Hepatocyte (in vitro differentiated cells): Measurements from ENCODE around the gene LPAR1.
"Not testable (repeated sequence)": the region's sequence is repeated elsewhere in the genome, so short reads cannot be mapped to it uniquely, and the experiment has no call there.

Source experiments
- CTCF ChIP-seq: fragments of 200-600 bp; sonication (generic); IDR thresholded peaks from 2 replicates; pipeline ENCODE4 v1.5.1; 2016; ENCODE audit warnings: antibody characterized with exemption, mild to moderate bottlenecking; ENCODE audit not compliant: poor library complexity
- EZH2 ChIP-seq: fragments of 200-600 bp; sonication (generic); IDR thresholded peaks from 2 replicates; pipeline ENCODE4 v1.6.1; 2016; ENCODE audit warnings: antibody characterized with exemption, mild to moderate bottlenecking, borderline replicate concordance
- EZH2phosphoT487 ChIP-seq: fragments of 200-600 bp; sonication (generic); IDR thresholded peaks from one replicate; pipeline ENCODE4 v1.6.1; 2018; ENCODE audit warnings: antibody characterized with exemption, mild to moderate bottlenecking, low read depth, moderate library complexity; ENCODE audit not compliant: unreplicated experiment, severe bottlenecking

DNA sequence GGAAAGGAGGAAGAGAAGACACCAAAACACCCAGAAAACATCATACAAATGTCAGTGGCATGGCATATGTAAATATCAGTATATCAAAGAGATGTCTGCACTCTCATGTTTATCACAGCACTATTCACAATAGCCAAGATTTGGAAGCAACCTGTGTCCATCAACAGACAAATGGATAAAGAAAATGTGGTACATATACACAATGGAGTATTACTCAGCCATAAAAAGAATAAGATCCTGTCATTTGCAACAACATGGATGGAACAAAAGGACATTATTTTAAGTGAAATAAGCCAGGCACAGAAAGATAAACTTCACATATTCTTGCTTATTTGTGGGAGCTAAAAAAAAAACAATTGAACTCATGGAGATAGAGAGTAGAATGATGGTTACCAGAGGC is 213.1 kb downstream of the LPAR1 start:
- not testable (repeated sequence) for TF ChIP-seq CTCF, EZH2phosphoT487, EZH2
